Parathyroid adenoma (tissue), 2 donors: ENCODE measurements around the gene FSD1L.

Experiments used
- H2AFZ ChIP-seq: fragments of 300-600 bp; sonication (generic); one replicate; pipeline ENCODE4 v1.7.0; 2017; ENCODE audit warnings: antibody characterized with exemption, mild to moderate bottlenecking
- H3K27ac ChIP-seq: fragments of 300-600 bp; sonication (generic); one replicate; pipeline ENCODE4 v1.7.0; 2017
- H3K27me3 ChIP-seq: fragments of 300-600 bp; sonication (generic); one replicate; pipeline ENCODE4 v1.7.0; 2017; ENCODE audit warnings: low read length; ENCODE audit not compliant: control insufficient read depth, insufficient read depth
- H3K36me3 ChIP-seq: fragments of 300-600 bp; sonication (generic); one replicate; pipeline ENCODE4 v1.7.0; 2017; ENCODE audit warnings: low read length; ENCODE audit not compliant: control insufficient read depth, insufficient read depth
- H3K4me1 ChIP-seq: fragments of 300-600 bp; sonication (generic); one replicate; pipeline ENCODE4 v1.7.0; 2017; ENCODE audit warnings: control low read depth
- H3K4me2 ChIP-seq: fragments of 300-600 bp; sonication (generic); one replicate; pipeline ENCODE4 v1.7.0; 2017; ENCODE audit warnings: low read length
- H3K4me3 ChIP-seq: fragments of 300-600 bp; sonication (generic); one replicate; pipeline ENCODE4 v1.7.0; 2017; ENCODE audit warnings: low read depth, low read length
- H3K79me2 ChIP-seq: fragments of 300-600 bp; sonication (generic); one replicate; pipeline ENCODE4 v1.7.0; 2017; ENCODE audit warnings: control low read depth
- H3K9ac ChIP-seq: fragments of 300-600 bp; sonication (generic); one replicate; pipeline ENCODE4 v1.7.0; 2017; ENCODE audit warnings: mild to moderate bottlenecking
- H3K9me3 ChIP-seq: fragments of 300-600 bp; sonication (generic); one replicate; pipeline ENCODE4 v1.7.0; 2017; ENCODE audit warnings: low read length; ENCODE audit not compliant: control insufficient read depth
- TF ChIP-seq, protein P1 (sequence below): fragments of 300-600 bp; sonication (generic); IDR thresholded peaks from one replicate; pipeline ENCODE4 v1.7.0; 2017; ENCODE audit warnings: antibody characterized with exemption, mild to moderate bottlenecking
- donor health status: primary hyperparathyroidism.

FSD1L gene

DNA sequence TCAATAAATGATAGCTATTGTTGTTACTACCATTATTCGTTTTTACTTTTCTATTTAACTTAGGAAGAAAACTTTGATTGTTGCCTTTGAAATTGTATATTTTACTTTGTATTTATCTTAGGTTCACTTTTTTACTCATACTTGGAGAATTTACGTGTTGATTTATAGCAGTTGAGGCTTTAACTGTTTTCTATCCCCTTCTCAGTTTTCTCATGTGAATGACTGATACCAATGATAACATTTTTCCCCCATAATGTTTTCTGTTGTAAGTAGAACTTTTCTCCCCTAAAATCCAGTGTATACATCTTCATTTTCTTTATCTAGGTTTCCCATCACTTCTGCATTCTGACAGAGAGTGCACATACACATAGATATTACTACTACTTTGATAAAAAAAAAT lies 54.4 kb downstream of the FSD1L start:
- no peaks in the 10 kb centered on the region for H3K4me1 ChIP-seq
- TF ChIP-seq, protein P1, sequence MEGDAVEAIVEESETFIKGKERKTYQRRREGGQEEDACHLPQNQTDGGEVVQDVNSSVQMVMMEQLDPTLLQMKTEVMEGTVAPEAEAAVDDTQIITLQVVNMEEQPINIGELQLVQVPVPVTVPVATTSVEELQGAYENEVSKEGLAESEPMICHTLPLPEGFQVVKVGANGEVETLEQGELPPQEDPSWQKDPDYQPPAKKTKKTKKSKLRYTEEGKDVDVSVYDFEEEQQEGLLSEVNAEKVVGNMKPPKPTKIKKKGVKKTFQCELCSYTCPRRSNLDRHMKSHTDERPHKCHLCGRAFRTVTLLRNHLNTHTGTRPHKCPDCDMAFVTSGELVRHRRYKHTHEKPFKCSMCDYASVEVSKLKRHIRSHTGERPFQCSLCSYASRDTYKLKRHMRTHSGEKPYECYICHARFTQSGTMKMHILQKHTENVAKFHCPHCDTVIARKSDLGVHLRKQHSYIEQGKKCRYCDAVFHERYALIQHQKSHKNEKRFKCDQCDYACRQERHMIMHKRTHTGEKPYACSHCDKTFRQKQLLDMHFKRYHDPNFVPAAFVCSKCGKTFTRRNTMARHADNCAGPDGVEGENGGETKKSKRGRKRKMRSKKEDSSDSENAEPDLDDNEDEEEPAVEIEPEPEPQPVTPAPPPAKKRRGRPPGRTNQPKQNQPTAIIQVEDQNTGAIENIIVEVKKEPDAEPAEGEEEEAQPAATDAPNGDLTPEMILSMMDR: no peak
- no peak overlapping the region for H3K27ac ChIP-seq
- H3K36me3 ChIP-seq: no peaks in the 10 kb centered on the region
- no peaks in the 10 kb centered on the region for H3K79me2 ChIP-seq
- no peak overlapping the region for H3K9ac ChIP-seq
- no peak overlapping the region for H3K4me2 ChIP-seq
- H3K9me3 ChIP-seq: no peaks in the 10 kb centered on the region
- H3K27me3 ChIP-seq: no peaks in the 10 kb centered on the region
- no peak overlapping the region for H2AFZ ChIP-seq
- no peak overlapping the region for H3K4me3 ChIP-seq

DNA sequence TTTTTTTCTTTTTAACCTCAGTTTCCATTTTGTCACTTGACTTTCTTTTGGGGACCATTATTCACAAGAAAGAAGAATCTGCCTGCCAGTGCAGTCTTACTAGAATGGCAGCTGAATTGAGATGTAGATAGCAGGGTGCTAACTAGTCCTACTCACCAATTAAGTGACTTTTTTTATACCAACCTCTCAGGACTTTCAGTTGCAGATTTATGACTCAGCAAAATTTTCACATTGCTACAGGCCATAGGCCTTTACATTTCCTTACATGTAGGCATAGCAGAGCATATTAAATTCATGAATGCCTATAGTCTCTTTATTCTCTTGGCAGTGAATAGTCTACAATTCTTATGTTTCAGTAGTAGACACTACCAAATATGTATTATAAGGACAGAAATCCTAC lies 56.0 kb downstream of the FSD1L start:
- no peaks in the 10 kb centered on the region for H3K9me3 ChIP-seq
- H3K9ac ChIP-seq: no peak overlapping the region
- TF ChIP-seq, protein P1: no peak
- H3K4me1 ChIP-seq: no peaks in the 10 kb centered on the region
- no peak overlapping the region for H3K27ac ChIP-seq
- H3K79me2 ChIP-seq: no peaks in the 10 kb centered on the region
- H2AFZ ChIP-seq: no peak overlapping the region
- no peaks in the 10 kb centered on the region for H3K36me3 ChIP-seq
- H3K27me3 ChIP-seq: no peaks in the 10 kb centered on the region
- no peak overlapping the region for H3K4me2 ChIP-seq
- H3K4me3 ChIP-seq: no peak overlapping the region

DNA sequence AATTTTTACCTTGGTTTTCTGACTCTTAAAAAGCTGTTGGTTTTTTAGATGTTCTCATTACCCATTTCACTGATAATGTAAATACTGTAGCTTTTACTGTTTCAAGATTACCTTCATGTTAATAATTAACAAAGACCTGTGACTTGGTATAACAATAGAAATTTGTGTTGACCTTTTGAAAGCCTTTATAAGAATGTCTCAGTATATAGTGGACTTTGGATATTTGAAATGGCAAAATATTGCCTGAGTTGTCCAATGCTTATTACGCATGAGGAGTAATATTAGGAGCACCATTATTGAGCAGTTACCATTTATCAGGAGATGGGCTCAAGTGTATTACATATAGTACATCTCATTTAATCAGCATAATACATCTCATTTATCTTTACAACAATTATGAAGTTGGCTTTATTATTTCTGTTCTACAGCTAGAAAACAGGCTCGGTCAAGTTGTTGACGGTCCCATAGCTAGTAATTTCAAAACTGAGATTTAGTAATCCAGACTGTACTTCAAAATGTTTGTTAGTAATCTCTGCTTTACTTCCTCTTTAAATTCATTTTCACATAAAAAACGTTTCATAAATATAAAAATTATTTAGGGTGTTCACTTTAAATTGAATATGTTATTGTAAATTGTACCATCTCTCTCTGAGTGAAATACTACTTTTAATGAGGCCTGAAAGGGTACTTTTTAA lies 59.4 kb downstream of the FSD1L start:
- no peaks in the 10 kb centered on the region for H3K9me3 ChIP-seq
- no peaks in the 10 kb centered on the region for H3K36me3 ChIP-seq
- no peaks in the 10 kb centered on the region for H3K27me3 ChIP-seq
- no peaks in the 10 kb centered on the region for H3K4me1 ChIP-seq
- no peak overlapping the region for H3K4me3 ChIP-seq
- TF ChIP-seq, protein P1: no peak
- no peak overlapping the region for H3K4me2 ChIP-seq
- H3K79me2 ChIP-seq: no peaks in the 10 kb centered on the region
- H2AFZ ChIP-seq: no peak overlapping the region
- no peak overlapping the region for H3K9ac ChIP-seq
- H3K27ac ChIP-seq: no peak overlapping the region

DNA sequence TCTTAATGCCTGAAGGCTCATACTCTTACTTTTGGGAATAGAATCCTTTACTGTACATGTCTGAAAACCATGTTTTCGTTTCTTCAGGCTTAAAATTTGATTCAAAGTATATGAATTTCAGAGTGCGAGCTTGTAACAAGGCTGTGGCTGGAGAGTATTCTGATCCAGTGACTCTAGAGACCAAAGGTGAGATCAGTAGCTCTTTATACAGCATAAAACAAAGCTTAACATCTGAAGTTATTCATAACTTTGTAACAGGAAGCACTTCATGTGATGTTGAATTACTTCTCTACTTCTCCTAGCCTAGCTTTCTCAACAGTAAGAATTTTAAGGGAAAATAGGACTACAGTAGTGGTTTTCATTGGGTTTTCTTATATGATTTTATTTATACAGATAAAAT lies 60.7 kb downstream of the FSD1L start:
- H3K9ac ChIP-seq: no peak overlapping the region
- H3K27me3 ChIP-seq: no peaks in the 10 kb centered on the region
- H2AFZ ChIP-seq: no peak overlapping the region
- TF ChIP-seq, protein P1: no peak
- no peak overlapping the region for H3K4me2 ChIP-seq
- H3K79me2 ChIP-seq: no peaks in the 10 kb centered on the region
- H3K4me3 ChIP-seq: no peak overlapping the region
- no peaks in the 10 kb centered on the region for H3K36me3 ChIP-seq
- no peak overlapping the region for H3K27ac ChIP-seq
- no peaks in the 10 kb centered on the region for H3K4me1 ChIP-seq
- H3K9me3 ChIP-seq: no peaks in the 10 kb centered on the region

DNA sequence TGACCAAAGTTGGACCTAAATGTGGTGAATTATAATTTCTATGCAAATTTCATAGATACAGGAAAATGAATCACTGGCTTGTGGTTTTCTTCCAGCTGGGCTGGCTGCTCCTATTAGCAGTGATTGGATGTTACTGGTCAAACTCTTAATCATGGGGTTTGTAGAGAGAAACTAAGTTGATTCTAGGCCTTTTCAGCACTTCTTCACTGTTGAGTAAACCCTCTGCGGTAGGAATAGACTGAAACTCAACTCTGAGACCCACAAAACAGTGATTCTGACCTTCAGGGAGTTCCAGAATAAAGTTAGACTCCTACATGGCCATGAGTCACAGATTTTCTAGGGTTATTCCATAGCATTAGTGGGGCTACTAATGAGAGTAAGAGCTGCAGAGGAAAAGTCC lies 62.2 kb downstream of the FSD1L start:
- Histone ChIP-seq H3K27me3 (no peaks in the 10 kb centered on the region), H3K27ac (no peak overlapping the region), H3K4me2 (no peak overlapping the region), H3K9ac (no peak overlapping the region), H3K9me3 (no peaks in the 10 kb centered on the region), H3K4me3 (no peak overlapping the region), H3K36me3 (no peaks in the 10 kb centered on the region), H2AFZ (no peak overlapping the region), H3K4me1 (no peaks in the 10 kb centered on the region), H3K79me2 (no peaks in the 10 kb centered on the region)
- TF ChIP-seq, protein P1: no peak
